Measurements from ENCODE around the gene MRAP2. TPM values are rescaled to one million over a fixed set of nuclear protein-coding genes. Genes with fewer than 3 reads are reported as not detected.
"Not testable (repeated sequence)": the region's sequence is repeated elsewhere in the genome, so short reads cannot be mapped to it uniquely, and the experiment has no call there.

Gene MRAP2
- total RNA-seq, 2 experiments from 2014 or later = not detected

DNA sequence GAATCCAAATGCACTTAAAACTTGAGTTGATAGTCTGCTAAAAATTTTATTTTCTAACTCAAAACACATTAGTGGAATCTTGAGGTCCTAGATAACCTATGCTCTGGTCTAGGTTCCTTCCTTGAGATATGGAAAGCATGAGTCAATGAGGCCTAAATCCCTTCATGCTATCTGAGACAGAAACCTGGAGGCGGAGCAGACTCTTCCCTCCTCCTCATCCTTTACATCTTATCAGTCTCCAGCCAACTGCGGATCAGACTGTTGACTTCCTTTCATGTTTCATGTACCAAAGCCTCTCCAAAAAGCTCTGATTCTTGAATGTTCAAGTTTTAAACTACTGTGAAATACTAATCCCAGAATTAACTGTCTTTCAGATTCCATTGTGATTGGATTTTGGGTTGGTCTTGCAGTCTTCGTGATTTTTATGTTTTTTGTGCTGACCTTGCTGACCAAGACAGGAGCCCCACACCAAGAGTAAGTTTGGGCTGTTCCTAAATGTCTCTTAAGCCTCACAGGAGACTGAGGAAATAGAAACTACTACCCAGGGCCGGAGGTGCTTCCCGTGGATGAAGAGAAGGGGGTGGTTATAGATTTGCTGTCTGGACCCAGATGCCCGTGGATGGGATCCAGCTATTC is 29.1 kb downstream of the MRAP2 start:
- TF ChIP-seq, protein P1, sequence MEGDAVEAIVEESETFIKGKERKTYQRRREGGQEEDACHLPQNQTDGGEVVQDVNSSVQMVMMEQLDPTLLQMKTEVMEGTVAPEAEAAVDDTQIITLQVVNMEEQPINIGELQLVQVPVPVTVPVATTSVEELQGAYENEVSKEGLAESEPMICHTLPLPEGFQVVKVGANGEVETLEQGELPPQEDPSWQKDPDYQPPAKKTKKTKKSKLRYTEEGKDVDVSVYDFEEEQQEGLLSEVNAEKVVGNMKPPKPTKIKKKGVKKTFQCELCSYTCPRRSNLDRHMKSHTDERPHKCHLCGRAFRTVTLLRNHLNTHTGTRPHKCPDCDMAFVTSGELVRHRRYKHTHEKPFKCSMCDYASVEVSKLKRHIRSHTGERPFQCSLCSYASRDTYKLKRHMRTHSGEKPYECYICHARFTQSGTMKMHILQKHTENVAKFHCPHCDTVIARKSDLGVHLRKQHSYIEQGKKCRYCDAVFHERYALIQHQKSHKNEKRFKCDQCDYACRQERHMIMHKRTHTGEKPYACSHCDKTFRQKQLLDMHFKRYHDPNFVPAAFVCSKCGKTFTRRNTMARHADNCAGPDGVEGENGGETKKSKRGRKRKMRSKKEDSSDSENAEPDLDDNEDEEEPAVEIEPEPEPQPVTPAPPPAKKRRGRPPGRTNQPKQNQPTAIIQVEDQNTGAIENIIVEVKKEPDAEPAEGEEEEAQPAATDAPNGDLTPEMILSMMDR (conservative IDR thresholded peaks at IDR 0.05; ENCODE audit: low read length) = no peak
- TF ChIP-seq EZH2phosphoT487 (IDR thresholded peaks at IDR 0.05; ENCODE audit: borderline replicate concordance, low read depth, low read length) = no peak
- Histone ChIP-seq H3K4me3 (ENCODE audit: low read depth, low read length, poor library complexity, severe bottlenecking) (no peak overlapping the region), H3K4me2 (ENCODE audit: low read length) (no peak overlapping the region), H3K27ac (ENCODE audit: low read depth, low read length, poor library complexity, severe bottlenecking) (no peak overlapping the region), H3K79me2 (ENCODE audit: insufficient read depth, low read depth, low read length) (no peaks in the 10 kb centered on the region), H3K9me2 (ENCODE audit: insufficient read depth, low read length) (no peaks in the 10 kb centered on the region), H4K20me1 (ENCODE audit: insufficient read depth, low read length) (no peaks in the 10 kb centered on the region), H3K4me1 (ENCODE audit: insufficient read depth, low read length, poor library complexity, severe bottlenecking) (no peaks in the 10 kb centered on the region), H2AFZ (ENCODE audit: low read length) (no peak overlapping the region), H3K9me3 (ENCODE audit: low read length) (no peaks in the 10 kb centered on the region), H3K36me3 (ENCODE audit: insufficient read depth, low read length) (no peaks in the 10 kb centered on the region)
- ChIA-PET CTCF (ENCODE audit: unreplicated experiment) (interaction anchor here (1.4 kb wide), 1 partner anchor 13 kb away, joined by 3 read pairs; no protein-coding TSS in a partner anchor), POLR2A (no interaction called here)
- no TSS peak for BruUV-seq (replicated peaks)
- DNase-seq (ENCODE audit: low spot score) = no peak
- intact Hi-C loops (cut with micrococcal nuclease; ENCODE audit: unreplicated experiment) = no loop called here

DNA sequence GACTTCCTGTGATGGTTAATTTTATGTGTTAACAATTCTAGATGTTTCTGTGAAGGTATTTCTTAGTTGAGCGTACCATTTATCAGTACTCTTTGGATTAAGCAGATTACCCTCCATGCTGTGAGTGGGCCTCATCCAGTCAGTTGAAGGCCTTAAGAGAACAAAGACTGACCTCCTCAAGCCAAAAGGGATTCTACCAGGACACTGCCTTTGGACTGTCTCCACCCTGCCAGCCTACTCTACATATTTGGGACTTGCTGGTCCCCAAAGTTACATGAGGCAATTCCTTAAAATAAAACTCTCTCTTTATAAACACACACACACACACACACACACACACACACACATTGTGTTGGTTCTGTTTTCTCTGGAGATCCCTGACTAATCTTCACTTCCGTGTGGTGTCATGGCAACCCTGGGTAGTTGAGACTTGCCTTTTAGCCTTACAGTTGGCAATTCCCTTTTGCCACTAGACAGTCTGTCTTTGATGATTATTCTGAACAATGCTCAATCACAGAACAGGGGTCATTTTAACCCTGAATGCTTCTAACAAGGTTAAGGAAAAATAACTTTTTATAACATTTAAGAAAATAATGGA is 32.2 kb downstream of the MRAP2 start:
- Histone ChIP-seq H3K9me2 (ENCODE audit: insufficient read depth, low read length) (no peaks in the 10 kb centered on the region), H3K4me2 (ENCODE audit: low read length) (no peak overlapping the region), H3K79me2 (ENCODE audit: insufficient read depth, low read depth, low read length) (no peaks in the 10 kb centered on the region), H3K4me1 (ENCODE audit: insufficient read depth, low read length, poor library complexity, severe bottlenecking) (no peaks in the 10 kb centered on the region), H3K4me3 (ENCODE audit: low read depth, low read length, poor library complexity, severe bottlenecking) (no peak overlapping the region), H4K20me1 (ENCODE audit: insufficient read depth, low read length) (no peaks in the 10 kb centered on the region), H3K27ac (ENCODE audit: low read depth, low read length, poor library complexity, severe bottlenecking) (no peak overlapping the region), H3K36me3 (ENCODE audit: insufficient read depth, low read length) (no peaks in the 10 kb centered on the region), H3K9me3 (ENCODE audit: low read length) (no peaks in the 10 kb centered on the region), H2AFZ (ENCODE audit: low read length) (no peak overlapping the region)
- intact Hi-C loops (cut with micrococcal nuclease; ENCODE audit: unreplicated experiment) = no loop called here
- DNase-seq (ENCODE audit: low spot score) = no peak
- TF ChIP-seq, protein P1 (conservative IDR thresholded peaks at IDR 0.05; ENCODE audit: low read length) = no peak
- TF ChIP-seq EZH2phosphoT487 (IDR thresholded peaks at IDR 0.05; ENCODE audit: borderline replicate concordance, low read depth, low read length) = no peak
- CTCF ChIA-PET (ENCODE audit: unreplicated experiment) = no interaction called here
- POLR2A ChIA-PET = no interaction called here
- no TSS peak for BruUV-seq (replicated peaks)

DNA sequence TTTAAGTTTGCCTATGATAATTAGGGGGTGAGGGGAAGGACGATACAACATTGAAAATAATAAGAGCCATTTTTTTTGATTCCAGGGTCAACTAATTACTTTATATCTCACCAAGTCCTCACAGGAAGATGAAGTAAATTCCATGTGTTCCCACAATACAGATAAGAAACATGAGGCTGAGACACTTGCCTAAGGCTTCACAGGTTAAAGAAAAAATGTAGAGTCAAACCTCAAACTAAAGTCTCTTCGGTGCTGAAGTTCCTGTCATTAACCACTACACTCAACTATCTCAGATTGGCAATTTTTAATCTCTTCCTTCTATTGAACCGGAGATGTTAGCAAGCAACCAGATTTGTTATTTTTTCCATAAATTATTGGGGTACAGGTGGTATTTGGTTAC is 33.0 kb downstream of the MRAP2 start:
- intact Hi-C loops (cut with micrococcal nuclease; ENCODE audit: unreplicated experiment) = no loop called here
- Histone ChIP-seq H3K79me2 (ENCODE audit: insufficient read depth, low read depth, low read length) (no peaks in the 10 kb centered on the region), H3K27ac (ENCODE audit: low read depth, low read length, poor library complexity, severe bottlenecking) (no peak overlapping the region), H2AFZ (ENCODE audit: low read length) (no peak overlapping the region), H3K4me1 (ENCODE audit: insufficient read depth, low read length, poor library complexity, severe bottlenecking) (no peaks in the 10 kb centered on the region), H4K20me1 (ENCODE audit: insufficient read depth, low read length) (no peaks in the 10 kb centered on the region), H3K9me2 (ENCODE audit: insufficient read depth, low read length) (no peaks in the 10 kb centered on the region), H3K36me3 (ENCODE audit: insufficient read depth, low read length) (no peaks in the 10 kb centered on the region), H3K4me3 (ENCODE audit: low read depth, low read length, poor library complexity, severe bottlenecking) (no peak overlapping the region), H3K9me3 (ENCODE audit: low read length) (no peaks in the 10 kb centered on the region), H3K4me2 (ENCODE audit: low read length) (no peak overlapping the region)
- POLR2A ChIA-PET = interaction anchor here (0.6 kb wide), 1 partner anchor 96 kb away, joined by 4 read pairs; no protein-coding TSS in a partner anchor
- BruUV-seq (replicated peaks) = no TSS peak
- no peak for TF ChIP-seq EZH2phosphoT487 (IDR thresholded peaks at IDR 0.05; ENCODE audit: borderline replicate concordance, low read depth, low read length)
- TF ChIP-seq, protein P1 (conservative IDR thresholded peaks at IDR 0.05; ENCODE audit: low read length) = no peak
- CTCF ChIA-PET (ENCODE audit: unreplicated experiment) = no interaction called here
- DNase-seq (ENCODE audit: low spot score) = no peak

DNA sequence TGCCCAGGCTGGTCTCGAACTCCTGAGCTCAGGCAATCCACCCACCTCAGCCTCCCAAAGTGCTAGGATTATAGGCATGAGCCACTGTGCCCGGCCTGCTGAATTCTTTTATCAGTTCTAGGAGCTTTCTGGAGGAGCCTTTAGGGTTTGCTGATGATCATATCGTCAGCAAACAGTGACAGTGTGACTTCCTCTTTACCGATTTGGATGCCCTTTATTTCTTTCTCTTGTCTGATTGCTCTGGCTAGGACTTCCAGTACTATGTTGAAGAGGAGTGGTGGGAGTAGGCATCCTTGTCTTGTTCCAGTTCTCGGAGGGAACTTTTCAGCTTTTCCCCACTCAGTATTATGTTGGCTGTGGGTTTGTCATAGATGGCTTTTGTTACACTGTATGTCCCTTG is 35.3 kb downstream of the MRAP2 start:
- DNase-seq (ENCODE audit: low spot score); H3K9me3 ChIP-seq (ENCODE audit: low read length); H3K36me3 ChIP-seq (ENCODE audit: insufficient read depth, low read length); H2AFZ ChIP-seq (ENCODE audit: low read length); intact Hi-C loops (cut with micrococcal nuclease; ENCODE audit: unreplicated experiment); POLR2A ChIA-PET; H3K79me2 ChIP-seq (ENCODE audit: insufficient read depth, low read depth, low read length); CTCF ChIA-PET (ENCODE audit: unreplicated experiment); H3K4me2 ChIP-seq (ENCODE audit: low read length); H3K27ac ChIP-seq (ENCODE audit: low read depth, low read length, poor library complexity, severe bottlenecking); H3K4me1 ChIP-seq (ENCODE audit: insufficient read depth, low read length, poor library complexity, severe bottlenecking); H3K9me2 ChIP-seq (ENCODE audit: insufficient read depth, low read length); BruUV-seq (replicated peaks); H4K20me1 ChIP-seq (ENCODE audit: insufficient read depth, low read length); H3K4me3 ChIP-seq (ENCODE audit: low read depth, low read length, poor library complexity, severe bottlenecking): not testable (repeated sequence)

All from OCI-LY7 (cell line).